ENCODE measurements around the gene ALOX15B. TPM values are rescaled to one million over a fixed set of nuclear protein-coding genes. Genes with fewer than 3 reads are reported as not detected.
A peak's percentile ranks its signal among the peaks of the same experiment; 100 is the strongest.

The ALOX15B gene
- total and polyA plus RNA-seq, 2 experiments from 2014 or later: not detected

DNA sequence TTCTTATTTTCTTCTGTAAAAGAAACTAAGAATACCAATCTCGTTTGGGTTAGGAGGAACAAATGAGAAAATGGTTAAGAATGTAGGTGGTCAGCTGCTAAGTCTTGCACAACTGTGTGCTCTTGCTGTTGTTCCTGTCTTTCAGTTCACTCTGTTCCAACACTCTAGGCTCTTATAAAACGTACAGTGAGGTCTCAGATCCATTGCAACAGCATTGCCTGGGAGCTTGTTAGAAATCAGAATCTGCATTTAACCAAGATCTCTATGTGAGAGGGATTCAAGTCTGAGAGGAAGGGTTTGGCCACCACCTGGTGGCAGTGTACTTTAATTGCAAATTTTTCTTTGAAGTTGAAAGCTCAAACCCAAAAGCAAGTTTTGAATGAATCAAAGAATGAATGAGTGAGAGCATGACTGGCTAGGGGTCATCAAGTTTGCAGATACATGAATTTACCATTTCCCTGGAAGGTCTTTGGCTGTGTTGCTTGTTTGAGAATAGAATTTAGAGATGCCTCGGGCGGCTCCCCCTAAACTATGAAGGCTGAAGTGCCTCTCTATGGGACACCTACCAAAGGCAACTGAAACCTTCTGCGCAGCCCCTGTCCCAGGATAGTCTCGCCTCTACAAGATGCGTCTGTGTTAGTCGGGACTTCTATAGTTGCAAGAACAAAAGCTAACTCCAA is 2.5 kb downstream of the ALOX15B start:
- Histone ChIP-seq H3K9me3 (ENCODE audit: low read depth) (no peaks in the 10 kb centered on the region), H4K20me1 (ENCODE audit: insufficient read depth) (no peaks in the 10 kb centered on the region), H3K79me2 (ENCODE audit: insufficient read depth) (no peaks in the 10 kb centered on the region), H2AFZ (peak overlapping the region; percentile 55), H3K9me2 (ENCODE audit: insufficient read depth) (no peaks in the 10 kb centered on the region), H3K36me3 (ENCODE audit: low read depth) (no peaks in the 10 kb centered on the region), H3K9ac (no peak overlapping the region), H3K4me1 (ENCODE audit: insufficient read depth) (peaks cover 14% of the 10 kb centered on the region), H3K4me3 (peak overlapping the region; percentile 5; the same call in 1 of the 2 replicates), H3K27me3 (replicated peaks; ENCODE audit: insufficient read depth) (peaks cover 5% of the 10 kb centered on the region), H3K4me2 (ENCODE audit: unreplicated experiment) (peak overlapping the region; percentile 51), H3F3A (ENCODE audit: insufficient read depth) (peaks cover 24% of the 10 kb centered on the region), H3K27ac (peak overlapping the region; percentile 54)
- TF ChIP-seq EZH2 (IDR thresholded peaks at IDR 0.05; ENCODE audit: insufficient read depth, poor library complexity, severe bottlenecking) (no peak), EZH2phosphoT487 (IDR thresholded peaks at IDR 0.05; ENCODE audit: insufficient read depth, low read depth) (no peak)
- WGBS, 2 experiments (ENCODE audit: low coverage in 1 of 2, low lambda C conversion rate in 2 of 2, missing lambda C conversion rate in 2 of 2): 58% methylated on average over 8 of the region's 8 CpGs
- peak; percentile 78 for DNase-seq
- in situ Hi-C loops (cut with MboI): no loop called here

DNA sequence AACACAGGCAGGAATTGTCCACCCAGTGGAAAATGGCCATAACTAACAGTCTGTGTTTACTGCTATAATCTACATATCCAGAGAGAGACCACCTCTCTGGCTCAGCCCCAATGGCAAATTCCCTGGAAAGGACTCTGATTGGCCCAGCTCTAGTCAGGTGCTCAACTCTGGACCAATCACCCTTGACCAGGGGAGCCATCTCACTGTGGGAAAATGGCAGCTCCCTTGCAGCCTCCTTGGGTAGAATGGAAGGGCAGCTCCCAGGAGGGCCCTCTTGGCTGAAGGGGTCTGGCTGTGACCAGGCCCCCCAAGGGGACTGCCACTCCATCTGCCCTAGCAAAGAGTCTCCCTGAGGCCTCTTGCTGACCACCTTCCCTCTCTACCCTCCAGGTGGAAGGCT is 3.1 kb downstream of the ALOX15B start:
- Histone ChIP-seq H3K9me3 (ENCODE audit: low read depth) (no peaks in the 10 kb centered on the region), H3K4me2 (ENCODE audit: unreplicated experiment) (no peak overlapping the region), H3K9ac (no peak overlapping the region), H2AFZ (no peak overlapping the region), H3K9me2 (ENCODE audit: insufficient read depth) (no peaks in the 10 kb centered on the region), H3K27ac (no peak overlapping the region), H3K27me3 (replicated peaks; ENCODE audit: insufficient read depth) (peaks cover 10% of the 10 kb centered on the region), H3F3A (ENCODE audit: insufficient read depth) (peaks cover 24% of the 10 kb centered on the region), H3K4me3 (no peak overlapping the region), H3K79me2 (ENCODE audit: insufficient read depth) (no peaks in the 10 kb centered on the region), H3K36me3 (ENCODE audit: low read depth) (no peaks in the 10 kb centered on the region), H3K4me1 (ENCODE audit: insufficient read depth) (peaks cover 14% of the 10 kb centered on the region), H4K20me1 (ENCODE audit: insufficient read depth) (no peaks in the 10 kb centered on the region)
- DNase-seq: no peak
- in situ Hi-C loops (cut with MboI): no loop called here
- TF ChIP-seq EZH2 (IDR thresholded peaks at IDR 0.05; ENCODE audit: insufficient read depth, poor library complexity, severe bottlenecking) (no peak), EZH2phosphoT487 (IDR thresholded peaks at IDR 0.05; ENCODE audit: insufficient read depth, low read depth) (no peak)

DNA sequence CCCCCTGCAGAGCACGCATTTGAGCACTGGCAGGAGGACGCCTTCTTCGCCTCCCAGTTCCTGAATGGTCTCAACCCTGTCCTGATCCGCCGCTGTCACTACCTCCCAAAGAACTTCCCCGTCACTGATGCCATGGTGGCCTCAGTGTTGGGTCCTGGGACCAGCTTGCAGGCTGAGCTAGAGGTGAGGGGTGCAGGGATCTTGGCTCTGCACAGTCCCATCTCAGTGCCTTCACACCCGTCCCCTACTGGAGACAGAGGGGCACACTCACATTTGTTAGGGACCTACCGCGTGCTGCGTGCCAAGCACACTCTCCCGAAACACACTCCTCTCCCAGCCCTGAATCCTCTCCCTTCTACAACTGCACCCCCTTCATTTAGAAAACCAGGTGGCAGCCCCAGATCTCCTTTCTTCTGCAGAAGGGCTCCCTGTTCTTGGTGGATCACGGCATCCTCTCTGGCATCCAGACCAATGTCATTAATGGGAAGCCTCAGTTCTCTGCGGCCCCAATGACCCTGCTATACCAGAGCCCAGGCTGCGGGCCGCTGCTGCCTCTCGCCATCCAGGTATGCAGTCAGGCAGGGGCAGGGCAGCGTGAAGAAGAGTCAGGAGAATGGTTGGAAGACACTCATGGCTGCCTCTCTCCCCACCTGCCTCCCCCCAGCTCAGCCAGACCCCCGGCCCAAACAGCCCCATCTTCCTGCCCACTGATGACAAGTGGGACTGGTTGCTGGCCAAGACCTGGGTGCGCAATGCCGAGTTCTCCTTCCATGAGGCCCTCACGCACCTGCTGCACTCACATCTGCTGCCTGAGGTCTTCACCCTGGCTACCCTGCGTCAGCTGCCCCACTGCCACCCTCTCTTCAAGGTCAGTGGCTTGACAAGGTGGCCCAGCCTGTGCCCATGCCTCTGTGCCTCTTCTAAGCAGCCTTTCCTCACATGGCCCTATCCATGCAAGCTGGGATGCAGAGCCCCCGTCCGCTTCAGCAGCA is 6.3 kb downstream of the ALOX15B start:
- Histone ChIP-seq H3K4me3 (no peak overlapping the region), H3K79me2 (ENCODE audit: insufficient read depth) (no peaks in the 10 kb centered on the region), H4K20me1 (ENCODE audit: insufficient read depth) (no peaks in the 10 kb centered on the region), H2AFZ (no peak overlapping the region), H3K4me2 (ENCODE audit: unreplicated experiment) (no peak overlapping the region), H3K9me2 (ENCODE audit: insufficient read depth) (no peaks in the 10 kb centered on the region), H3F3A (ENCODE audit: insufficient read depth) (peaks cover 20% of the 10 kb centered on the region), H3K9ac (no peak overlapping the region), H3K27ac (no peak overlapping the region), H3K9me3 (ENCODE audit: low read depth) (no peaks in the 10 kb centered on the region), H3K4me1 (ENCODE audit: insufficient read depth) (peaks cover 14% of the 10 kb centered on the region), H3K36me3 (ENCODE audit: low read depth) (no peaks in the 10 kb centered on the region), H3K27me3 (replicated peaks; ENCODE audit: insufficient read depth) (peaks cover 10% of the 10 kb centered on the region)
- WGBS, 2 experiments (ENCODE audit: low coverage in 1 of 2, low lambda C conversion rate in 2 of 2, missing lambda C conversion rate in 2 of 2): 52 to 60% methylated on average over 22 to 23 of the region's 24 CpGs
- DNase-seq: no peak
- TF ChIP-seq EZH2phosphoT487 (IDR thresholded peaks at IDR 0.05; ENCODE audit: insufficient read depth, low read depth): no peak
- no peak for TF ChIP-seq EZH2 (IDR thresholded peaks at IDR 0.05; ENCODE audit: insufficient read depth, poor library complexity, severe bottlenecking)
- in situ Hi-C loops (cut with MboI): no loop called here

DNA sequence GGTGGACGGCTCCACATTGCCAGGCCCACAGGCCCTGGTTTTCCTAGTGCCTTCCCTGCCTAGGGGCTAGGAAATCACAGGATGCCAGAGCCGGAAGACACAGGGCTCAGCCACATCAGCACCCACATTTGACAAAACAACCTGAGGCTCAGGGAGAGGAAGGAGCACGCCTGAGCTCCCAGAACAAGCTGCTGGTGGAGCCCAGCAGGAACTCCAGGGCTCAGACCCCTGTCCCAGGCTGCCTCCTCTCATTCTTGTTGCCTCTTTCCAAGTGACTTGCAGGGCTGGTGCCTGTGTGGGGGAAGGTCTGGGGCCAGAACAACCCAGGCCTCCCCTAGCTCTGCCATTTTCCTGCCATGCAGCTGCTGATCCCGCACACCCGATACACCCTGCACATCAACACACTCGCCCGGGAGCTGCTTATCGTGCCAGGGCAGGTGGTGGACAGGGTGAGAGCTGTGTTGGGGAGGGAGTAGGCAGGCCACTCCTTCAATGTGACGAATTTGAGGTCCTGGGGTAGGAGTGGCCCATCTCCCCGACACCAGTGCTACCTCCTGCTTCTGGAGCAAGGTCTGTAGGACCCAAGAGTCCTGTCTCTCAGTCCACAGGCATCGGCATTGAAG is 7.6 kb downstream of the ALOX15B start:
- Histone ChIP-seq H3K27me3 (replicated peaks; ENCODE audit: insufficient read depth) (peaks cover 10% of the 10 kb centered on the region), H3F3A (ENCODE audit: insufficient read depth) (peaks cover 7% of the 10 kb centered on the region; the same call in 1 of the 2 replicates), H4K20me1 (ENCODE audit: insufficient read depth) (no peaks in the 10 kb centered on the region), H3K4me2 (ENCODE audit: unreplicated experiment) (no peak overlapping the region), H2AFZ (no peak overlapping the region), H3K36me3 (ENCODE audit: low read depth) (no peaks in the 10 kb centered on the region), H3K9me2 (ENCODE audit: insufficient read depth) (no peaks in the 10 kb centered on the region), H3K27ac (no peak overlapping the region), H3K4me3 (no peak overlapping the region), H3K4me1 (ENCODE audit: insufficient read depth) (peaks cover 2% of the 10 kb centered on the region; the same call in 1 of the 2 replicates), H3K9ac (no peak overlapping the region), H3K9me3 (ENCODE audit: low read depth) (no peaks in the 10 kb centered on the region), H3K79me2 (ENCODE audit: insufficient read depth) (no peaks in the 10 kb centered on the region)
- DNase-seq: no peak
- TF ChIP-seq EZH2 (IDR thresholded peaks at IDR 0.05; ENCODE audit: insufficient read depth, poor library complexity, severe bottlenecking) (no peak), EZH2phosphoT487 (IDR thresholded peaks at IDR 0.05; ENCODE audit: insufficient read depth, low read depth) (no peak)
- 65 to 71% methylated on average over 11 of the region's 11 CpGs for WGBS, 2 experiments (ENCODE audit: low coverage in 1 of 2, low lambda C conversion rate in 2 of 2, missing lambda C conversion rate in 2 of 2)
- in situ Hi-C loops (cut with MboI): no loop called here
